Measurements from ENCODE around the gene POLR1E. TPM values are rescaled to one million over a fixed set of nuclear protein-coding genes. Genes with fewer than 3 reads are reported as not detected.

Gene POLR1E
- total RNA-seq, 1 donor from 2014 or later, result 38.7 TPM

GRCh38 chr9:37523916-37524315, 38.2 kb downstream of the POLR1E start:
- no peak for FAIRE-seq
- DNase-seq (ENCODE audit: low read depth), result no peak
- no peak for TF ChIP-seq CTCF (IDR thresholded peaks at IDR 0.05; ENCODE audit: insufficient read depth, low read length, severe bottlenecking)
- peaks cover 2% of the 10 kb centered on the region for H3K36me3 ChIP-seq (ENCODE audit: control insufficient read depth, insufficient read depth, low read length)
- H3K4me3 ChIP-seq (ENCODE audit: low read depth, low read length), result no peak overlapping the region
- no peaks in the 10 kb centered on the region for H3K27me3 ChIP-seq (ENCODE audit: control insufficient read depth, insufficient read depth, low read length)

GRCh38 chr9:37528652-37529471, 43.1 kb downstream of the POLR1E start:
- Histone ChIP-seq H3K36me3 (ENCODE audit: control insufficient read depth, insufficient read depth, low read length) (peaks cover 2% of the 10 kb centered on the region), H3K4me3 (ENCODE audit: low read depth, low read length) (no peak overlapping the region), H3K27me3 (ENCODE audit: control insufficient read depth, insufficient read depth, low read length) (no peaks in the 10 kb centered on the region)
- DNase-seq (ENCODE audit: low read depth) (peak; percentile 81), FAIRE-seq (peak; percentile 13)
- TF ChIP-seq CTCF (IDR thresholded peaks at IDR 0.05; ENCODE audit: insufficient read depth, low read length, severe bottlenecking), result no peak

- no peak for FAIRE-seq
- H3K27me3 ChIP-seq (ENCODE audit: control insufficient read depth, insufficient read depth, low read length), result no peaks in the 10 kb centered on the region
- no peak overlapping the region for H3K4me3 ChIP-seq (ENCODE audit: low read depth, low read length)
- no peak for DNase-seq (ENCODE audit: low read depth)
- no peak for TF ChIP-seq CTCF (IDR thresholded peaks at IDR 0.05; ENCODE audit: insufficient read depth, low read length, severe bottlenecking)
- peaks cover 3% of the 10 kb centered on the region for H3K36me3 ChIP-seq (ENCODE audit: control insufficient read depth, insufficient read depth, low read length)
Observed at GRCh38 chr9:37531699-37532098, 46.0 kb downstream of the POLR1E start.

GRCh38 chr9:37534412-37534811, 48.7 kb downstream of the POLR1E start:
- TF ChIP-seq CTCF (IDR thresholded peaks at IDR 0.05; ENCODE audit: insufficient read depth, low read length, severe bottlenecking), result no peak
- H3K36me3 ChIP-seq (ENCODE audit: control insufficient read depth, insufficient read depth, low read length), result peaks cover 3% of the 10 kb centered on the region
- no peaks in the 10 kb centered on the region for H3K27me3 ChIP-seq (ENCODE audit: control insufficient read depth, insufficient read depth, low read length)
- DNase-seq (ENCODE audit: low read depth), result no peak
- FAIRE-seq, result no peak
- no peak overlapping the region for H3K4me3 ChIP-seq (ENCODE audit: low read depth, low read length)

GRCh38 chr9:37534901-37535300, 49.2 kb downstream of the POLR1E start:
- Histone ChIP-seq H3K36me3 (ENCODE audit: control insufficient read depth, insufficient read depth, low read length) (peaks cover 3% of the 10 kb centered on the region), H3K4me3 (ENCODE audit: low read depth, low read length) (no peak overlapping the region), H3K27me3 (ENCODE audit: control insufficient read depth, insufficient read depth, low read length) (no peaks in the 10 kb centered on the region)
- no peak for TF ChIP-seq CTCF (IDR thresholded peaks at IDR 0.05; ENCODE audit: insufficient read depth, low read length, severe bottlenecking)
- DNase-seq (ENCODE audit: low read depth), result no peak
- FAIRE-seq, result peak; percentile 43

GRCh38 chr9:37538099-37538498, 52.4 kb downstream of the POLR1E start:
- no peak for DNase-seq (ENCODE audit: low read depth)
- H3K27me3 ChIP-seq (ENCODE audit: control insufficient read depth, insufficient read depth, low read length), result no peaks in the 10 kb centered on the region
- no peak for FAIRE-seq
- no peak overlapping the region for H3K4me3 ChIP-seq (ENCODE audit: low read depth, low read length)
- TF ChIP-seq CTCF (IDR thresholded peaks at IDR 0.05; ENCODE audit: insufficient read depth, low read length, severe bottlenecking), result no peak
- peaks cover 3% of the 10 kb centered on the region for H3K36me3 ChIP-seq (ENCODE audit: control insufficient read depth, insufficient read depth, low read length)

Measured in bronchial epithelial cell (primary cell).